ENCODE data around the gene G3BP2.

G3BP2 gene

GRCh38 chr4:75679876-75680575, 6.8 kb upstream of the G3BP2 start:
- TF ChIP-seq, protein P1, sequence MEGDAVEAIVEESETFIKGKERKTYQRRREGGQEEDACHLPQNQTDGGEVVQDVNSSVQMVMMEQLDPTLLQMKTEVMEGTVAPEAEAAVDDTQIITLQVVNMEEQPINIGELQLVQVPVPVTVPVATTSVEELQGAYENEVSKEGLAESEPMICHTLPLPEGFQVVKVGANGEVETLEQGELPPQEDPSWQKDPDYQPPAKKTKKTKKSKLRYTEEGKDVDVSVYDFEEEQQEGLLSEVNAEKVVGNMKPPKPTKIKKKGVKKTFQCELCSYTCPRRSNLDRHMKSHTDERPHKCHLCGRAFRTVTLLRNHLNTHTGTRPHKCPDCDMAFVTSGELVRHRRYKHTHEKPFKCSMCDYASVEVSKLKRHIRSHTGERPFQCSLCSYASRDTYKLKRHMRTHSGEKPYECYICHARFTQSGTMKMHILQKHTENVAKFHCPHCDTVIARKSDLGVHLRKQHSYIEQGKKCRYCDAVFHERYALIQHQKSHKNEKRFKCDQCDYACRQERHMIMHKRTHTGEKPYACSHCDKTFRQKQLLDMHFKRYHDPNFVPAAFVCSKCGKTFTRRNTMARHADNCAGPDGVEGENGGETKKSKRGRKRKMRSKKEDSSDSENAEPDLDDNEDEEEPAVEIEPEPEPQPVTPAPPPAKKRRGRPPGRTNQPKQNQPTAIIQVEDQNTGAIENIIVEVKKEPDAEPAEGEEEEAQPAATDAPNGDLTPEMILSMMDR (IDR thresholded peaks at IDR 0.05; ENCODE audit: extremely low read depth, missing control alignments), result no peak
- no peak for DNase-seq (ENCODE audit: low spot score)

DNA sequence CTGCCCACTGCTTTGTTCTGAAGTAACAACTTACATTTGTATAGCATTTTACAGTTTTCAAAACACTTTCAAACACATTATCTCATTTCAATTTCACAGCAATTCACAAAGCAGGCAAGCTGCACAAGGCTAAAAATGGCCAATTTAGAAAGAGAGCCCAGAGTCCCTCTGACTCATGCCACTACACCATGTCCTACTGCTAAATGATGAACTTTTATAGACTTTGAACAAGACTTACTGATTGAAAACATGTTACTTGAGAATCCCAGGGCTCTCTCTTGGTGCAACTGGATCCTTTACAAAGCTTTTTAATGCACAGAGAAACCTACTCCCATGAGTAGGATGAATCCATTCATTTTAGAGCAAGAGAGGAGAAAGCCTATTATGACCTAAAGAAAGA, 5.8 kb upstream of the G3BP2 start:
- TF ChIP-seq, protein P1 (IDR thresholded peaks at IDR 0.05; ENCODE audit: extremely low read depth, missing control alignments), result no peak
- no peak for DNase-seq (ENCODE audit: low spot score)

- TF ChIP-seq, protein P1 (IDR thresholded peaks at IDR 0.05; ENCODE audit: extremely low read depth, missing control alignments), result no peak
- DNase-seq (ENCODE audit: low spot score), result no peak
Observed at GRCh38 chr4:75678473-75678872, 5.3 kb upstream of the G3BP2 start.

- no peak for DNase-seq (ENCODE audit: low spot score)
- TF ChIP-seq, protein P1 (IDR thresholded peaks at IDR 0.05; ENCODE audit: extremely low read depth, missing control alignments), result no peak
Observed at GRCh38 chr4:75675004-75675531, 1.9 kb upstream of the G3BP2 start.

GRCh38 chr4:75673959-75674328, 733 bp upstream of the G3BP2 start:
- TF ChIP-seq, protein P1 (IDR thresholded peaks at IDR 0.05; ENCODE audit: extremely low read depth, missing control alignments), result no peak
- no peak for DNase-seq (ENCODE audit: low spot score)

- DNase-seq (ENCODE audit: low spot score), result peak; percentile 52
- TF ChIP-seq, protein P1 (IDR thresholded peaks at IDR 0.05; ENCODE audit: extremely low read depth, missing control alignments), result no peak
Observed at GRCh38 chr4:75672461-75673026, 667 bp downstream of the G3BP2 start.

DNA sequence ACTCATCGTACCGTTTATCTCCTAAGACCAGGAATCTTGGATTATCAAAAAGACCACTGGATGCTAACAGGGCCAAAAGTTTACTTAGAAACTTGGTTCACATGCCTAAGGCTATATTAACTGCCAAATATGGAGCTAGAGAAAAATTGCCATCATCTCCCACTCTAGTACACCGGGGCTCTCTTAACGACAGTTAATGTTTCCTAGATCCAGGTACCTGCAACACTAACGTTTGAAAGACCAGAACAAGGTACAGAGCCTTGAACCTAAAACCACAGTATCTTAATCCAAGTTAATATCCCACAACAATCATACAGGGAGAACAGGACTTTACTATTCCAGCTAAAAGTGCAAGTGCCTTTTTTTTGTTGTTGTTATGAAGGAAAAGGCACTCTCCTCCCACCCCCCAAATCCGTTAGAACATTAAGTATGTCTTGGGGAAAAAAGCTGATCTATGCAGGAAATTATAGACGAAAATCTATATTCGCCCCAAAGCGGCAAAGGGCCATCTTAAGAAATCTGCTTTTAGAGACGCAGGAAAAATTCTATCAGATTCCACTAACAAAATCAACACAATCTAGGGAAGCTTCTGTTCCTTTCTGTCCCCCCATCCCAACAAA, 1.3 kb downstream of the G3BP2 start:
- DNase-seq (ENCODE audit: low spot score), result no peak
- TF ChIP-seq, protein P1 (IDR thresholded peaks at IDR 0.05; ENCODE audit: extremely low read depth, missing control alignments), result no peak
